Measurements from ENCODE around the gene C14orf93.
"Not testable (repeated sequence)": the region's sequence is repeated elsewhere in the genome, so short reads cannot be mapped to it uniquely, and the experiment has no call there.

The C14orf93 gene

DNA sequence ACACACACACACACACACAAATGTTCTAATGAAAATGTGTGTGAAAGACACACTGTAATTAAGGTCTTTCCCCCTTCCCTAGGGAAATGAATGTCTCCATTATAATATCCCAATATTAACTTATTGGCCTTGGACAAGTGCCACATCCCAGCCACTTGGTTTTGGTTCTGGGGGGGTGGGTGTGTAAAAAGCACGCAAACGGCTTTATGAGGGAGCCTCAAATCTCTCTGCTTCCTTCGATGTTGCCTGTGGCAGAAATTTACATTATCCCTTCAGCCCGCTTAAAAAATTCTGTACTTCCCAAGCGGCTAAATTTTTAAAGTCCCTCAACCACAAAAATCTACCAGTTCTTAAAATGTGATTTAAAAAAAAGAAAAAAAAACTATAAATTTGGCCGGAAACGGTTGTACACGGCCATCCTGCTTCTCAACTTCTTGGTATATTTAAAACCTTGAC, 432 bp downstream of the C14orf93 start:
- Histone ChIP-seq H3K9me3 (no peaks in the 10 kb centered on the region), H3K27ac (peak overlapping the region; percentile 85), H3K4me3 (ENCODE audit: low read depth in 1 of 2, low read length in 1 of 2) (peak overlapping the region; percentile 70 to 90), H3K4me1 (ENCODE audit: control insufficient read depth in 1 of 2, insufficient read depth in 1 of 2, low read depth in 1 of 2, low read length in 1 of 2) (peaks cover 29 to 35% of the 10 kb centered on the region in 2 experiments), H3K36me3 (no peaks in the 10 kb centered on the region), H3K27me3 (no peaks in the 10 kb centered on the region)
- TF ChIP-seq, protein P1, sequence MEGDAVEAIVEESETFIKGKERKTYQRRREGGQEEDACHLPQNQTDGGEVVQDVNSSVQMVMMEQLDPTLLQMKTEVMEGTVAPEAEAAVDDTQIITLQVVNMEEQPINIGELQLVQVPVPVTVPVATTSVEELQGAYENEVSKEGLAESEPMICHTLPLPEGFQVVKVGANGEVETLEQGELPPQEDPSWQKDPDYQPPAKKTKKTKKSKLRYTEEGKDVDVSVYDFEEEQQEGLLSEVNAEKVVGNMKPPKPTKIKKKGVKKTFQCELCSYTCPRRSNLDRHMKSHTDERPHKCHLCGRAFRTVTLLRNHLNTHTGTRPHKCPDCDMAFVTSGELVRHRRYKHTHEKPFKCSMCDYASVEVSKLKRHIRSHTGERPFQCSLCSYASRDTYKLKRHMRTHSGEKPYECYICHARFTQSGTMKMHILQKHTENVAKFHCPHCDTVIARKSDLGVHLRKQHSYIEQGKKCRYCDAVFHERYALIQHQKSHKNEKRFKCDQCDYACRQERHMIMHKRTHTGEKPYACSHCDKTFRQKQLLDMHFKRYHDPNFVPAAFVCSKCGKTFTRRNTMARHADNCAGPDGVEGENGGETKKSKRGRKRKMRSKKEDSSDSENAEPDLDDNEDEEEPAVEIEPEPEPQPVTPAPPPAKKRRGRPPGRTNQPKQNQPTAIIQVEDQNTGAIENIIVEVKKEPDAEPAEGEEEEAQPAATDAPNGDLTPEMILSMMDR (IDR thresholded peaks at IDR 0.05) = no peak

DNA sequence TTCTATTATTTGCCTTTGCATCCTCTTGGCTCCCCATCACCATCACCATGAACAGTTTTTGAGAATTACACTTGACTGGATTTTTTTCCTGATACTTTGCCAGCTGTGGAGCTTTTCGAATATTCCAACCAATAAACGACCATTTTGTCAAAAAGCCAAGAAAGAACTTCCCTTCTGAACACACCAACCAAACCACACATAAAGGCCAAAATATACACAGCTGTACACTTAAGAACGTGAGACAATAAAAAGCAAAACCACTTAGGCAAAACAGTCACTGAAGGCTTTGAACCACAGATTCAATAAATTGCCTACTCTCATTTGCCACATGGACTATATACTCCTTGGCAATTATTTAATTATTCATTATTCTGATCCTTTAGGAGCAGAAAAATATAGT, 1.1 kb downstream of the C14orf93 start:
- Histone ChIP-seq H3K36me3 (no peaks in the 10 kb centered on the region), H3K27ac (peak overlapping the region; percentile 85), H3K27me3 (no peaks in the 10 kb centered on the region), H3K4me1 (ENCODE audit: control insufficient read depth in 1 of 2, insufficient read depth in 1 of 2, low read depth in 1 of 2, low read length in 1 of 2) (peaks cover 29 to 35% of the 10 kb centered on the region in 2 experiments), H3K4me3 (ENCODE audit: low read depth in 1 of 2, low read length in 1 of 2) (peak overlapping the region in 1 of 2 experiments; percentile 90), H3K9me3 (no peaks in the 10 kb centered on the region)
- TF ChIP-seq, protein P1 (IDR thresholded peaks at IDR 0.05) = no peak

DNA sequence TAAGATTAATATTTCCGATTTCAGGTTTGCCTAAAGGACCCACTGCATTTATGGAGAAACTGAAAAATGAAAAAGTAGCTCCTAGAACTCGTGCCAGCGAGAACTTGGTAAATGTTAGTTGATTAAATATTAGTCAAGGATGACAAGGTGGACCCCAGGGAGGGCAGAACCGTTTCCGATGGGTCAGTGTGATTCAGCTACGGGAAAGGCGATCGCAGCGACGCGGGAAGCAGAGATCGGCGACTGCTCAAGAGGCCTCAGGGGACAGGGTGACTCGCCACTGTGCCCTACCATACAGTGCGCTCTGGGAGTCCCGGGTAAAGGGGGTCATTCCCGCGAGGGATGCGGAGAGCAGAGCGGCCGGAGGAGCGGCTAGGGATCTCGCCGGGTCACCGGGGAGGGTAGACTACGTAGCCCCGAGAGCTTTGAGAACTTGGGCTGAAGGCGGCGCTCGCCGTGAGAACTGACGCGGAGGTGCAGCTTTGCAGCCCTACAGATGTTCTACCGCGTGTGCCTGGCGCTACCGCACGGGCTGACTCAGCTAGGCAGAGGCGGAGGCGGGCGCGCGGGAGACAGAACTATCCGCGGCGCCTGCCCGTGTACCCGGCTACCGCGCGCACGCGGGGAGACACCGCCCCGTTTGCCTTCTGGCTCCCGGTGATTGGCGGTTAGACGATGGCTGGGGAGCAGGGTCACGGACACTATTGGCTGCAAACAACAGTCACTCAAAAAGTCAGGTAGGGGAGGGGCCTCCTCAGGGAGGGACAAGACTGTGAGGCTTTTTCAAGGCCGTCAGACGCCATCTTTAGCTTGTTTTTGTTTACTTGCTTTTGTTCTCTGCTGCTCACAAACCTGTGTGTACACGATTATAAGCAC, 3.2 kb downstream of the C14orf93 start:
- peak overlapping the region; percentile 82 to 83 for H3K4me3 ChIP-seq (ENCODE audit: low read depth in 1 of 2, low read length in 1 of 2)
- H3K9me3 ChIP-seq = no peaks in the 10 kb centered on the region
- peaks cover 29 to 35% of the 10 kb centered on the region in 2 experiments for H3K4me1 ChIP-seq (ENCODE audit: control insufficient read depth in 1 of 2, insufficient read depth in 1 of 2, low read depth in 1 of 2, low read length in 1 of 2)
- H3K27me3 ChIP-seq = no peaks in the 10 kb centered on the region
- no peaks in the 10 kb centered on the region for H3K36me3 ChIP-seq
- H3K27ac ChIP-seq = peak overlapping the region; percentile 96
- TF ChIP-seq, protein P1 (IDR thresholded peaks at IDR 0.05) = peak; percentile 51

DNA sequence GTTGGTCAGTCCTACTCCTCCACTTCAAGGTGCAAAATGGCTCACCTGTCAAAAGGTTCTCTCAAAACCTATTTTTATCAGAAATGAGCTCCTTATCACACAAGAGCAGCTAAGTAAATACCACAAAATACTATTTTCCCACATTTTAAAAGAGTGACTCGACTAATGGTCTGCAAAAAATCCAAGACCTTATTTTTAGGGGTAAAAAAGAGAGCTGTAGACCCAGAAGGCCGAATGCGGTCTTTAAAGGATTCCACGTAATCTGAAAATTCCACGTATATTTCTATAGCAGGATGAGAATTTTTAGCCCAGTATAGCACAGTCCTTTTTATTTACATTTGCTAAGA, 3.8 kb downstream of the C14orf93 start:
- peak overlapping the region; percentile 96 for H3K27ac ChIP-seq
- no peaks in the 10 kb centered on the region for H3K9me3 ChIP-seq
- TF ChIP-seq, protein P1 (IDR thresholded peaks at IDR 0.05) = no peak
- H3K4me3 ChIP-seq (ENCODE audit: low read depth in 1 of 2, low read length in 1 of 2) = peak overlapping the region; percentile 82 to 83
- no peaks in the 10 kb centered on the region for H3K27me3 ChIP-seq
- peaks cover 29 to 35% of the 10 kb centered on the region in 2 experiments for H3K4me1 ChIP-seq (ENCODE audit: control insufficient read depth in 1 of 2, insufficient read depth in 1 of 2, low read depth in 1 of 2, low read length in 1 of 2)
- H3K36me3 ChIP-seq = no peaks in the 10 kb centered on the region

DNA sequence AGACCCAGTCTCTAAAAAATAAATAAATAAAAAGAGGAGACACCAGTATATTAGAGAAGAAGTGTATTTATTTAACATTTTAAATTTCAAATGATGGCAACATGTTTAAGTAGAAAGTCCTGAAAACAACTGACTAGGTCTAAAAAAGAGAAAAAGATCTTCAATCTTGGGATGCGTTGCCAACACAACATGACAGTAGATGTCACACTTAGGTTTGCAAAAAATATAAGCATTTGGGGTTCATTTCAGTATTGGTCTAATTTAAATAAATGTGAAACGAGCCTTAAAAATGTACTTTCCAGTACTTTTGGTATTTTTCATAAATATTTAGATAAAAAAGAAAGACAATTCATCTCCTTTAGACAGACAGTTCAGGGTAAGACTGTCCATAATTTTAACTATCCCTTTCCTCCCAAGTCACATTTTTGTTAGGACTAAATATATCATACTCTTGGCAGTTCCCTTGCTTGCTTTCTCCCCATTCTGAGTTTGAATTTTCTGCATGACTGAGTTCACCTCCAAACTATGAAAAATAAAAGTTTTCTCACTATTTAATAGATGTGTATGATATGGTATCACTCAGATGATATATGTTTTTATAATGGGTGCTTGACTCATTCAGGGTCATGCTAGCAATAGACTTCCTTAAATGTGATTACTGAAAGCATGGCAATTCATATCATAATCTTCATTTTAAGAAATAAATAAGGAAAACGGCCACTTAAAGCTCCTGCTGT, 4.3 kb downstream of the C14orf93 start:
- no peak overlapping the region for H3K4me3 ChIP-seq (ENCODE audit: low read depth in 1 of 2, low read length in 1 of 2)

DNA sequence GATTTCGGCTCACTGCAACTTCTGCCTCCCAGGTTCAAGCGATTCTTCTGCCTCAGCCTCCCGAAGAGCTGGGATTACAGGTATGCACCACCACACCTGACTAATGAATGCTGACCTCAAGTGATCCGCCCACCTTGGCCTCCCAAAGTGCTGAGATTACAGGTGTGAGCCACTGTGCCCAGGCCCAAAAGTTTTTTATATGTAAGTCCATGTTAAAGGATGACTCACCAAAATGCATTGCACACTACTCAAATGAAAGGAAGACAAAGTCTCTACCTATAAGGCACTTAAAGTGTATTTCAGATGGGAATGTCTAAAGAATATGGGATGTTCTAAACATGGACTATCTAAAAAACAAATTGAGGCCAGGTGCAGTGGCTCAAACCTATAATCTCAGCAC, 5.7 kb downstream of the C14orf93 start:
- H3K27me3 ChIP-seq; H3K9me3 ChIP-seq; H3K27ac ChIP-seq; H3K36me3 ChIP-seq; H3K4me3 ChIP-seq (ENCODE audit: low read depth in 1 of 2, low read length in 1 of 2): not testable (repeated sequence)
- H3K4me1 ChIP-seq (ENCODE audit: control insufficient read depth in 1 of 2, insufficient read depth in 1 of 2, low read depth in 1 of 2, low read length in 1 of 2) = peaks cover 21 to 26% of the 10 kb centered on the region in 2 experiments

More for the DNA sequence above, 4.3 kb downstream of the C14orf93 start:
- Histone ChIP-seq H3K4me1 (ENCODE audit: control insufficient read depth in 1 of 2, insufficient read depth in 1 of 2, low read depth in 1 of 2, low read length in 1 of 2) (peaks cover 28 to 35% of the 10 kb centered on the region in 2 experiments), H3K9me3 (no peaks in the 10 kb centered on the region), H3K36me3 (no peaks in the 10 kb centered on the region), H3K27ac (no peak overlapping the region), H3K27me3 (no peaks in the 10 kb centered on the region)
- TF ChIP-seq, protein P1 (IDR thresholded peaks at IDR 0.05) = no peak
